A673 (cell line): ENCODE results near the gene CAPN10. TPM values are rescaled to one million over a fixed set of nuclear protein-coding genes. Genes with fewer than 3 reads are reported as not detected.

Experiments
- BruUV-seq: library from RNA; stranded (reverse); fragments of 400-500 nt; replicated peaks from 2 replicates; lab custom pipeline; 2021; lab: Mats Ljungman, UMichigan
- CTCF ChIA-PET: fragments of 300-600 bp; sonication (Branson Sonifier 250); formaldehyde crosslinking; loops from one replicate; lab custom pipeline; 2022; ENCODE audit warnings: antibody characterized with exemption; lab: Charles Lee
- POLR2A ChIA-PET: fragments of 300-600 bp; sonication (Branson Sonifier 250); formaldehyde crosslinking; loops from one replicate; lab custom pipeline; 2022; ENCODE audit warnings: antibody characterized with exemption; ENCODE audit not compliant: low non-redundant PET; lab: Charles Lee
- DNase-seq: peaks from one replicate; pipeline ENCODE4 v3.0.0-alpha.2; 2015; ENCODE audit warnings: low spot score
- H3K27ac ChIP-seq: fragments of 200-600 bp; sonication (generic); 2 replicates; pipeline ENCODE4 v1.5.1; 2016; ENCODE audit warnings: mixed run types, low read depth, mild to moderate bottlenecking, mixed read lengths, antibody characterized with exemption, low read length; ENCODE audit not compliant: poor library complexity, severe bottlenecking
- H3K27me3 ChIP-seq: fragments of 200-600 bp; sonication (generic); replicated peaks from 2 replicates; pipeline ENCODE4 v1.6.1; 2017; ENCODE audit warnings: mixed run types, low read depth, mild to moderate bottlenecking, mixed read lengths, antibody characterized with exemption, low read length; ENCODE audit not compliant: insufficient read depth, poor library complexity
- H3K36me3 ChIP-seq: fragments of 200-600 bp; sonication (generic); 2 replicates; pipeline ENCODE4 v1.6.1; 2016; ENCODE audit warnings: mixed run types, mild to moderate bottlenecking, mixed read lengths, antibody characterized with exemption, low read length; ENCODE audit not compliant: insufficient read depth, poor library complexity, severe bottlenecking
- H3K4me1 ChIP-seq: fragments of 200-600 bp; sonication (generic); 2 replicates; pipeline ENCODE4 v1.6.1; 2017; ENCODE audit warnings: mixed run types, mild to moderate bottlenecking, mixed read lengths, antibody characterized with exemption, low read length; ENCODE audit not compliant: insufficient read depth, poor library complexity, severe bottlenecking
- H3K4me3 ChIP-seq: fragments of 200-600 bp; sonication (generic); 2 replicates; pipeline ENCODE4 v1.5.1; 2016; ENCODE audit warnings: low read depth, mixed run types, mild to moderate bottlenecking, mixed read lengths, low read length; ENCODE audit not compliant: poor library complexity, severe bottlenecking
- H3K9me3 ChIP-seq: fragments of 200-600 bp; sonication (generic); 2 replicates; pipeline ENCODE4 v1.6.1; 2016; ENCODE audit warnings: mixed run types, low read depth, mild to moderate bottlenecking, mixed read lengths, antibody characterized with exemption, low read length; ENCODE audit not compliant: poor library complexity, severe bottlenecking
- EZH2 ChIP-seq: fragments of 200-600 bp; sonication (generic); IDR thresholded peaks from 2 replicates; pipeline ENCODE4 v1.6.1; 2017; ENCODE audit warnings: borderline replicate concordance, low read depth, mild to moderate bottlenecking, mixed read lengths, antibody characterized with exemption, low read length; ENCODE audit not compliant: poor library complexity, severe bottlenecking
- intact Hi-C: fragments of 100-400 bp; cut with micrococcal nuclease; formaldehyde crosslinking; loops from one replicate; pipeline ENCODE4 v1.10.0; 2022; ENCODE audit not compliant: unreplicated experiment
- total RNA-seq: library from RNA; stranded (reverse); gene quantifications from 2 replicates; pipeline ENCODE4 v1.2.3, GENCODE V29; 2021
- TF ChIP-seq, protein P1 (sequence below): fragments of 300-800, 200-600 bp; sonication (generic); conservative IDR thresholded peaks from 2 replicates; pipeline ENCODE4 v1.5.1; 2017; ENCODE audit warnings: low read depth, mild to moderate bottlenecking, antibody characterized with exemption, low read length, moderate library complexity, mixed read lengths

Gene CAPN10
- total RNA-seq, 1 experiment from 2014 or later: 43.5 TPM

GRCh38 chr2:240601831-240602160 is 15.3 kb downstream of the CAPN10 start:
- Histone ChIP-seq H3K36me3 (peaks cover 7% of the 10 kb centered on the region), H3K4me1 (no peaks in the 10 kb centered on the region), H3K9me3 (no peaks in the 10 kb centered on the region), H3K27me3 (no peaks in the 10 kb centered on the region), H3K27ac (no peak overlapping the region), H3K4me3 (no peak overlapping the region)
- CTCF ChIA-PET: no interaction called here
- POLR2A ChIA-PET: no interaction called here
- intact Hi-C loops: no loop called here
- no peak for DNase-seq
- BruUV-seq: no TSS peak
- TF ChIP-seq, protein P1, sequence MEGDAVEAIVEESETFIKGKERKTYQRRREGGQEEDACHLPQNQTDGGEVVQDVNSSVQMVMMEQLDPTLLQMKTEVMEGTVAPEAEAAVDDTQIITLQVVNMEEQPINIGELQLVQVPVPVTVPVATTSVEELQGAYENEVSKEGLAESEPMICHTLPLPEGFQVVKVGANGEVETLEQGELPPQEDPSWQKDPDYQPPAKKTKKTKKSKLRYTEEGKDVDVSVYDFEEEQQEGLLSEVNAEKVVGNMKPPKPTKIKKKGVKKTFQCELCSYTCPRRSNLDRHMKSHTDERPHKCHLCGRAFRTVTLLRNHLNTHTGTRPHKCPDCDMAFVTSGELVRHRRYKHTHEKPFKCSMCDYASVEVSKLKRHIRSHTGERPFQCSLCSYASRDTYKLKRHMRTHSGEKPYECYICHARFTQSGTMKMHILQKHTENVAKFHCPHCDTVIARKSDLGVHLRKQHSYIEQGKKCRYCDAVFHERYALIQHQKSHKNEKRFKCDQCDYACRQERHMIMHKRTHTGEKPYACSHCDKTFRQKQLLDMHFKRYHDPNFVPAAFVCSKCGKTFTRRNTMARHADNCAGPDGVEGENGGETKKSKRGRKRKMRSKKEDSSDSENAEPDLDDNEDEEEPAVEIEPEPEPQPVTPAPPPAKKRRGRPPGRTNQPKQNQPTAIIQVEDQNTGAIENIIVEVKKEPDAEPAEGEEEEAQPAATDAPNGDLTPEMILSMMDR: no peak
- no peak for TF ChIP-seq EZH2

- BruUV-seq: no TSS peak
- intact Hi-C loops: no loop called here
- Histone ChIP-seq H3K4me1 (no peaks in the 10 kb centered on the region), H3K9me3 (no peaks in the 10 kb centered on the region), H3K36me3 (peaks cover 7% of the 10 kb centered on the region), H3K27me3 (no peaks in the 10 kb centered on the region), H3K27ac (no peak overlapping the region), H3K4me3 (no peak overlapping the region)
- TF ChIP-seq, protein P1: no peak
- no peak for TF ChIP-seq EZH2
- CTCF ChIA-PET: no interaction called here
- no peak for DNase-seq
- POLR2A ChIA-PET: no interaction called here
Measured at GRCh38 chr2:240602266-240603050, 15.9 kb downstream of the CAPN10 start.

- CTCF ChIA-PET: no interaction called here
- TF ChIP-seq EZH2: no peak
- TF ChIP-seq, protein P1: no peak
- peaks cover 2% of the 10 kb centered on the region for H3K36me3 ChIP-seq
- POLR2A ChIA-PET: no interaction called here
- intact Hi-C loops: no loop called here
- no peak overlapping the region for H3K4me3 ChIP-seq
- DNase-seq: no peak
- H3K27ac ChIP-seq: no peak overlapping the region
- H3K9me3 ChIP-seq: no peaks in the 10 kb centered on the region
- H3K4me1 ChIP-seq: no peaks in the 10 kb centered on the region
- no TSS peak for BruUV-seq
- H3K27me3 ChIP-seq: no peaks in the 10 kb centered on the region
Measured at GRCh38 chr2:240603081-240603835, 16.7 kb downstream of the CAPN10 start.
